ENCODE data around the gene CC2D2A.
A peak's percentile ranks its signal among the peaks of the same experiment; 100 is the strongest.

Gene CC2D2A

DNA sequence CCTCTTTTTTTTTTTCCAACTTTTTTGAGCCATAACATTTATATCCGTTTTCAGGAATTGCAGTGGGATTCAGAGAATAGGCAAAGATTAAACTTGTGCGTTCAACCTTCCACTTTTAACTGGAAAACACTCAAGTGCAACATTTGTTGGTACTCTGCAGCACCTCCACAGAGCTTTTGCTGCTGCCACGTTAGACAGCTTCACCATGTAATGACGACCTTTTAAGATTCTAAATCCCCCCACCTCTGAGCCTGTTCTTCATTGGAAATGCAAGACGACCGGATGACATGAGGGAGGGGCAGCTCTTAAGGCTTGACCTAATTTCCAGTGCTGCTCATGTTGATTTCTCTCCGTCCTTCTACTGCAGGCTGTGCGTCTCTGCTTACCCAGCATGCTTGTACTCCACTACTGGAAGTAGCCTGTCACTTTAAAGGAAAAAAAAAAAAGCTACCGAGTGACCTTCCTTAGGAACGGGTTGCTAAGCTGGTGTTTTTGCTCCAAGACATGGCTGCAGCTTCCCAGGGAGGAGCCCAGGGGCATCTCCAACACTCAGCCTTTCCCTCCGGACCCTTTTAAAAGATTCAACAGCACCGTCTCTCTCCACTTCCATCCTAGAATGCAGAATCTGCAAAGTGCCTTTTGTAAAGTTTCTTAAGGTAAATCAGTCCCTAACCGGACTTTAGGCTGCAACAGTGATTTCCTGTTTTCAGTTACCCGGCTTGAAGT lies at the start of gene CC2D2A:
Gene CC2D2A (plus strand): TSS at position 481 of the 726 bp plus-strand sequence. CDS start 6,051 bp downstream, outside the sequence.
- DNase-seq (ENCODE audit: low spot score): peak; percentile 43

- DNase-seq (ENCODE audit: low spot score): no peak
Measured at GRCh38 chr4:15420642-15421041, 49.0 kb upstream of the CC2D2A start.

- no peak for DNase-seq (ENCODE audit: low spot score)
Measured at GRCh38 chr4:15423285-15423711, 46.4 kb upstream of the CC2D2A start.

DNA sequence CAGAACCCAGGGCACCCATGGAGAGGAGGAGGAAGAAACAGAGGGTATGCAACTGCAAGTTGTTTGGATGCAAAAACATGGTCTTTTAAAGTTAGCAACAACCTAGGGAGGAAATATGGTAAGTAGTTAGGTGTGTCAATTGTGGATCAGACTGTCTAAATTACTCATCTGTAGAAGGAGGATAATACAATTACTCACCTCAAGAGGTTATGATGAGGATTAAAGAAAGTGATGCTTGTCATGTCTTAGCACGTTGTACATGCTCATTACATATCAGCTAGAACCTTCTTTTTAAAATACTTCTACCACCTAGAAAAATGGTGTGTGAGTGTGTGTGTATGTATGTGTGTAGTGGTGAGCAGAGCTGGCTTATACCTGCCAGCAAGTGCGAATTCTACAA lies 44.2 kb upstream of the CC2D2A start:
- no peak for DNase-seq (ENCODE audit: low spot score)

GRCh38 chr4:15427161-15427560 lies 42.5 kb upstream of the CC2D2A start:
- DNase-seq (ENCODE audit: low spot score): no peak

GRCh38 chr4:15427701-15428100 lies 42.0 kb upstream of the CC2D2A start, which contains the start of gene C1QTNF7:
C1QTNF7 (plus strand) TSS chr4:15428033; CDS start chr4:15435744, 7,711 bp downstream.
- DNase-seq (ENCODE audit: low spot score): no peak

DNA sequence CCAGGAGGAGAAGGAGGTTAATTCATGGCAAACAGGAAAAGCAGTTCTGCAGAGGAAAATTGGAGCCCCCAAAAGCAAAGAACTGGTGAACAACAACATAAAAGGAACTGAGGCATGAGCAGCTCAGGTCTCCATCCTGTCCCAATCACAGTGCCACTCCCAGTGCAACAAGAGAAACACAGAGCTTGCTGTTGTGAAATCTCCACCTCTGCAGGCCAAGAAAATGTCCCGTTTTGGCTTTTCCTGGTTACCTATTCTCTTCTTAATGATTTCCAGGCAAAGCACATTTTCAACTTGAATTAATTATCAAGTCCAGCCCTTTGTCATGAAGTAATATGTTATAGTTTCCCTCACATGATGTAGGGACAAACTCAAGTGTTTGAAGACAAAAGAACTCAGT lies 41.1 kb upstream of the CC2D2A start:
- DNase-seq (ENCODE audit: low spot score): no peak

DNA sequence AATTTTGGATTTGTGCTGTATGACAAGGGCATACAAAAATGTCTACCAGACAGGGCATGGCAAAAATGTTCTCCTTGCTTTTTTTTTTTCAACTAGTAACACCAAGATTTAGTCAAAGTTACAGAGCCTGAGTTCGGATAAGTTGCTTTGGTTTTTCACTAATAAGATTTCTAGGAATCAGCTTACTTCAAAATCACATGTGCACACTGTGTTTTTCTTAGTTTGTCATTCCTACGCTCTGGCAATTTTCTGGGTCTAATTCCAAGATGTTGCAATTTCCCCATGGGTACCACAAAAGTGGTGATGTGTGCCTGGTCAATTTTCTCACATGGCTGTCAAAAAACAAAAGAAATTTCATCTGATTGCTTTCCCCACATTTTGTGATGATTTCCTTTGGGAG lies 35.6 kb upstream of the CC2D2A start:
- no peak for DNase-seq (ENCODE audit: low spot score)

GRCh38 chr4:15434676-15435075 lies 35.0 kb upstream of the CC2D2A start:
- no peak for DNase-seq (ENCODE audit: low spot score)

DNA sequence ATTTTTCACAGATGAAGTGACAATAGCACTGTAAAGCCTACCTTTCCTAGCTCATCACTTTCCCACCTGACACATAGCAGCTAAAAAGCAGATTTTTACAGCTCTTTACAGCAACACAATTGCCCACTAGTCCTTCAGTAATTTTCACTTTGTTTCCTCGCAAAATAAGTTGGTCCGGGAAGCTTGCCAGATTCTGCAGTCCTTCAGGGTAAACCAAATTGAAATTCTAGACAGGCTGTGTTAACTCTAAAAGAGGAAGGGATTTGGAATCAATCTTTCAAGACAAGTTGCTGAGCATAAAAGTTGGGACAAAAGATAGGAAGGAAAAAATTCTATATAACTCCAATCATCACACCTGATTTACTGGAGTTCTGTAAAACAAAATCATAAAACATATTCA lies 33.2 kb upstream of the CC2D2A start:
- no peak for DNase-seq (ENCODE audit: low spot score)

GRCh38 chr4:15438939-15439524 lies 30.6 kb upstream of the CC2D2A start:
- DNase-seq (ENCODE audit: low spot score): no peak

GRCh38 chr4:15443371-15444160 lies 26.1 kb upstream of the CC2D2A start:
- no peak for DNase-seq (ENCODE audit: low spot score)

- DNase-seq (ENCODE audit: low spot score): no peak
Measured at GRCh38 chr4:15444276-15444675, 25.4 kb upstream of the CC2D2A start.

DNA sequence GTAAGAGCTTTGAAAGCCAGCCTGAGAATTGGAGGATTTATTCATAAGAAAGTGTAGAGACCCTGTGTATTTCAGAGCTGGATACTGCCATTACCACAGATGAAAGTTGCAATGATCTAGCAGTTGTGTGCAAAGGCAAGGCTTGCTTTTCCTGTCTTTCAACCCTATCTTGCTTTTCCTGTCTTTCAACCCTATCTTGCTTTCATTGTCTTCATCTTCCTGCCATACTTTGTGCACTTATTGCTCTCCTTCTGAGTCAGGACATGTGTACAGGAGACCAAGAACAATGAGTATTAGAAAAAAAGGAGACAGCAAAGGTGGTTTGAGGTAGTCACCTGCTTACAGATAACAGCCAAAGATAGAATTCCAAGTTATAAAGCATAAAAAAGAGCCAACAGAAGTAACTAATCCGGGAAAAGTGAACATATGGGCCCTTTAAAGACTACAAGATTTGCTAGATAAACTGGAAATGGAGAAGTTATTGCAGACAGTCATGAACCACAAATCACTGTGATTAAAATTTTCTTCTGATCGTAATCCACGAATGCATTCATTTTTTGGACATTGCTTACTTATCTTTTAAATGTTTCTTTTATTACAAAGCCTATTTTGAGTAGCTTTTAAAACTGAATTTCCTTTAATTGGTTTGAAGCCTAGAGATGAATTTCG lies 24.7 kb upstream of the CC2D2A start:
- DNase-seq (ENCODE audit: low spot score): no peak

- DNase-seq (ENCODE audit: low spot score): no peak
Measured at GRCh38 chr4:15451181-15451865, 18.4 kb upstream of the CC2D2A start.

GRCh38 chr4:15451866-15452765 lies 17.6 kb upstream of the CC2D2A start:
- no peak for DNase-seq (ENCODE audit: low spot score)

DNA sequence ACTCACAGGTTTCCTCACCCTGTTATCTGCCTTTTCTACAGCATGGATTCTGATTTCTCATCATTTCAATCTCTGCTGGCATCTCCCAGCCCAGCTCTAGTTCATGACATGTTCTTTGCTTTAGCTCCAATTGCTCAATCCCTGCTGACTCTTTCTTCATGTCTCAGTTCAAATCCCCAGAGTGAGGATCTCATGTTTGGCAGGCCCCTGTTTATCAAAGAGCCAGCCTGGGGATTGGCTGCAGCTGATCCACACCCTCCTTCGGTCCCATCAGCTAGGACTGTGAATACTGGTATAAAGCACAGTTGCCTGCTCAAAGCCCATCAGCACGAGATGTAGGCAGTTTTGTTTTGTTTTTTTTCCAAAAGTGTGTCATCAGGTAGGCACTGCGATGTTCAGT lies 14.4 kb upstream of the CC2D2A start:
- no peak for DNase-seq (ENCODE audit: low spot score)

- peak; percentile 62 for DNase-seq (ENCODE audit: low spot score)
Measured at GRCh38 chr4:15457406-15458201, 12.1 kb upstream of the CC2D2A start.

- DNase-seq (ENCODE audit: low spot score): no peak
Measured at GRCh38 chr4:15458616-15459015, 11.1 kb upstream of the CC2D2A start.

DNA sequence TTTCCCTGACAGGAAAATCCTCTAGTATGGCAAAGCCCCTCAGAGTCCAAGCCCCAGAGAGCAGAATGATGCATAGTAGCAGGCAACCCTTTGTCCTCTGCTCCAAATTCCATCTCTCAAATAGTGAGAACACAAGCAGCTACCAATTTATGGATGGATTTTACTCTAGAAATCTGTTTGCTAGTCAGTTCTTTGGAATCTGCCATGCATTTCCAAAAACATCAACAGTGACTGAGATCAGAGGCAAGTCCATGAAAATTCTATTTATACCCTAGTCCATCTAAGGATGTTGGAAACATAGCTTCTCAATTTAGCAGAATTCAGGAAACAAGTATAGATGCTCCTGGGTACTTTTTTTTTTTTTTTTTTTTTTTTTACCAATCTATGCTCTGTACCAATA lies 10.0 kb upstream of the CC2D2A start:
- no peak for DNase-seq (ENCODE audit: low spot score)
